ENCODE results near the gene SQOR.

DNA sequence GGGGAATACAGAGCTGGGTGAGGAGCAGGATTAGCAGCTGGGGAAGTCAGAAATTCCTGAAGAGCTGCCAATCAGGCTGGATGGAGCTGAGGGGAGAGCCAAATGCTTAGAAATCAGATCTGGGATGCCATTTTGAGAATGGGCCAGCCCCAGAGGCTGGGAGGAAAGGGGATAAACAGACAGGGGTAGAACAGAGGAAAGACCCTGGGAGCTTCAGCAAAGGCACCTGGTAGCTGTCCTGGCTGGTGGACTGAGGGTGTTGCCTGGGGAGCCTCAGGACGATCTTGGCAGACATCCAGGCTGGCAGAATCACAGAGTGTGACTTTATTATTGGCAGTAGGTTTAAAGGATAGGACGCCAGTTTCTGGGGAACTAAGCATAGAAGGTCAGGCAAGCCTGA is 97.8 kb downstream of the SQOR start:
- TF ChIP-seq EP300 (IDR thresholded peaks at IDR 0.05; ENCODE audit: borderline replicate concordance): no peak
- TF ChIP-seq, protein P1, sequence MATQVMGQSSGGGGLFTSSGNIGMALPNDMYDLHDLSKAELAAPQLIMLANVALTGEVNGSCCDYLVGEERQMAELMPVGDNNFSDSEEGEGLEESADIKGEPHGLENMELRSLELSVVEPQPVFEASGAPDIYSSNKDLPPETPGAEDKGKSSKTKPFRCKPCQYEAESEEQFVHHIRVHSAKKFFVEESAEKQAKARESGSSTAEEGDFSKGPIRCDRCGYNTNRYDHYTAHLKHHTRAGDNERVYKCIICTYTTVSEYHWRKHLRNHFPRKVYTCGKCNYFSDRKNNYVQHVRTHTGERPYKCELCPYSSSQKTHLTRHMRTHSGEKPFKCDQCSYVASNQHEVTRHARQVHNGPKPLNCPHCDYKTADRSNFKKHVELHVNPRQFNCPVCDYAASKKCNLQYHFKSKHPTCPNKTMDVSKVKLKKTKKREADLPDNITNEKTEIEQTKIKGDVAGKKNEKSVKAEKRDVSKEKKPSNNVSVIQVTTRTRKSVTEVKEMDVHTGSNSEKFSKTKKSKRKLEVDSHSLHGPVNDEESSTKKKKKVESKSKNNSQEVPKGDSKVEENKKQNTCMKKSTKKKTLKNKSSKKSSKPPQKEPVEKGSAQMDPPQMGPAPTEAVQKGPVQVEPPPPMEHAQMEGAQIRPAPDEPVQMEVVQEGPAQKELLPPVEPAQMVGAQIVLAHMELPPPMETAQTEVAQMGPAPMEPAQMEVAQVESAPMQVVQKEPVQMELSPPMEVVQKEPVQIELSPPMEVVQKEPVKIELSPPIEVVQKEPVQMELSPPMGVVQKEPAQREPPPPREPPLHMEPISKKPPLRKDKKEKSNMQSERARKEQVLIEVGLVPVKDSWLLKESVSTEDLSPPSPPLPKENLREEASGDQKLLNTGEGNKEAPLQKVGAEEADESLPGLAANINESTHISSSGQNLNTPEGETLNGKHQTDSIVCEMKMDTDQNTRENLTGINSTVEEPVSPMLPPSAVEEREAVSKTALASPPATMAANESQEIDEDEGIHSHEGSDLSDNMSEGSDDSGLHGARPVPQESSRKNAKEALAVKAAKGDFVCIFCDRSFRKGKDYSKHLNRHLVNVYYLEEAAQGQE (IDR thresholded peaks at IDR 0.05; ENCODE audit: low read depth): no peak

Data from Ishikawa (cell line).